VCaP (cell line): ENCODE data around the gene SCFD2.
"Not testable (repeated sequence)": the region's sequence is repeated elsewhere in the genome, so short reads cannot be mapped to it uniquely, and the experiment has no call there.

Experiments
- H3K27ac ChIP-seq: fragments of 450-650 bp; 2 replicates; pipeline ENCODE4 v1.5.1; 2017
- CTCF ChIP-seq: fragments of 450-650 bp; conservative IDR thresholded peaks from 2 replicates; pipeline ENCODE4 v1.5.1; 2017; ENCODE audit warnings: mild to moderate bottlenecking, moderate library complexity

The SCFD2 gene

GRCh38 chr4:53234111-53234510 lies 131.8 kb downstream of the SCFD2 start:
- no peak for TF ChIP-seq CTCF

GRCh38 chr4:53233114-53233795 lies 132.6 kb downstream of the SCFD2 start:
- no peak for TF ChIP-seq CTCF
- H3K27ac ChIP-seq: no peak overlapping the region; the same call in 1 of the 2 replicates

More at GRCh38 chr4:53234111-53234510, 131.8 kb downstream of the SCFD2 start:
- no peak overlapping the region; the same call in 1 of the 2 replicates for H3K27ac ChIP-seq

- H3K27ac ChIP-seq: no peak overlapping the region
- no peak for TF ChIP-seq CTCF
These were observed 133.5 kb downstream of the SCFD2 start for GRCh38 chr4:53232371-53232770.

- TF ChIP-seq CTCF: no peak
- H3K27ac ChIP-seq: no peak overlapping the region
These were observed 137.8 kb downstream of the SCFD2 start for GRCh38 chr4:53228036-53228435.

GRCh38 chr4:53227451-53227850 lies 138.4 kb downstream of the SCFD2 start:
- no peak for TF ChIP-seq CTCF
- no peak overlapping the region for H3K27ac ChIP-seq

GRCh38 chr4:53221832-53222480 lies 143.9 kb downstream of the SCFD2 start:
- TF ChIP-seq CTCF: no peak
- no peak overlapping the region for H3K27ac ChIP-seq

GRCh38 chr4:53219148-53219547 lies 146.7 kb downstream of the SCFD2 start:
- not testable (repeated sequence) for H3K27ac ChIP-seq

- H3K27ac ChIP-seq: no peak overlapping the region
- no peak for TF ChIP-seq CTCF
These were observed 157.1 kb downstream of the SCFD2 start for GRCh38 chr4:53208753-53209152.
